HG03442 (cell line): Measurements from ENCODE around the gene MIF4GD.
"Not testable (repeated sequence)": the region's sequence is repeated elsewhere in the genome, so short reads cannot be mapped to it uniquely, and the experiment has no call there.

Experiments
- ATAC-seq: cut with Tn5 transposase; IDR thresholded peaks from one replicate; pipeline ENCODE4 v1.9.1; 2021; ENCODE audit warnings: mild to moderate bottlenecking, moderate library complexity; ENCODE audit not compliant: unreplicated experiment

MIF4GD gene, protein sequence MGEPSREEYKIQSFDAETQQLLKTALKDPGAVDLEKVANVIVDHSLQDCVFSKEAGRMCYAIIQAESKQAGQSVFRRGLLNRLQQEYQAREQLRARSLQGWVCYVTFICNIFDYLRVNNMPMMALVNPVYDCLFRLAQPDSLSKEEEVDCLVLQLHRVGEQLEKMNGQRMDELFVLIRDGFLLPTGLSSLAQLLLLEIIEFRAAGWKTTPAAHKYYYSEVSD

GRCh38 chr17:75270966-75271232 is at the start of gene MIF4GD:
Gene MIF4GD, minus strand, starts transcription at chr17:75271231. Its CDS starts 1,036 bp downstream, at chr17:75270195.
- ATAC-seq, result no peak

GRCh38 chr17:75319904-75320691 is 49.1 kb upstream of the MIF4GD start:
- peak; percentile 41 for ATAC-seq

- ATAC-seq, result no peak
These were observed 47.7 kb upstream of the MIF4GD start for GRCh38 chr17:75318615-75319222.

DNA sequence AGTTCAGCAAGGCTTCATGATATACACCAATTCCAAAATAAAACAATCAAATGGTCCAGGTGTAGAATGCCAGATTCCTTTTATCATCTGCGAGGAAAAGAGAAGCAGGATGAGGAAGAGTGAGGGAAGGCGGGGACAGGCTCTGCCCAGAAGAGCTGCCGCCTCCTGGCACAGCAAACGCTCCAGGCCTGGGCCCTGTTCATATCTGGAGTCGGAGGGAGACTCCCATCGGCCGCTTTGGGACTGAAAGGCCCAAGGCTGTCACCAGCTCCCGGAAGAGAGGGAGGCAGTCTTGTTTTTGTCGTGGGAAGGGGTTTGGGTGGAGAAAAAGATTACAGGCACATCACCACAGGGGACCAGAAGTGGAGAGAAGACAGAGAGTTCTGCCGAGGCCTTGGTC is 47.2 kb upstream of the MIF4GD start:
- ATAC-seq, result no peak

DNA sequence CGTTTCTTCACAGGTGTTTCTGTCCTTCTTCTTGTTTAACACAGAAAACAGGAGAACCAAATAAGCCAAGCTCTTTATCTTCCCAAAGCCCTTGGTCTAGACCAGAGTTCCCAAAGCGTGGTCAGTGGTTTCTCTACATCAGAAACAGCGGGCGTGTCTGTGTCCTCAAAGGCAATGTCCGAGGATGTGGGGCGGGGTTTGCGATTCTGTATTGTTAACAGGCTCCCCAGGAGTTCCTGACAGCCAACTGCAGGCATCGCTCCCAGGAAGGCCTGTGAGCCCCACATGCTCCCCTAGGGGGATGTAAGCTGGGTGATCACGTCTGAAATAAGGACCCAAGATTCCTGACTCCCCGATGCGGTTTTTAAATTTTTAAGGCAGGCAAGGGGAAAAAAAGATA is 46.6 kb upstream of the MIF4GD start:
- no peak for ATAC-seq

GRCh38 chr17:75316253-75316652 is 45.2 kb upstream of the MIF4GD start:
- no peak for ATAC-seq

DNA sequence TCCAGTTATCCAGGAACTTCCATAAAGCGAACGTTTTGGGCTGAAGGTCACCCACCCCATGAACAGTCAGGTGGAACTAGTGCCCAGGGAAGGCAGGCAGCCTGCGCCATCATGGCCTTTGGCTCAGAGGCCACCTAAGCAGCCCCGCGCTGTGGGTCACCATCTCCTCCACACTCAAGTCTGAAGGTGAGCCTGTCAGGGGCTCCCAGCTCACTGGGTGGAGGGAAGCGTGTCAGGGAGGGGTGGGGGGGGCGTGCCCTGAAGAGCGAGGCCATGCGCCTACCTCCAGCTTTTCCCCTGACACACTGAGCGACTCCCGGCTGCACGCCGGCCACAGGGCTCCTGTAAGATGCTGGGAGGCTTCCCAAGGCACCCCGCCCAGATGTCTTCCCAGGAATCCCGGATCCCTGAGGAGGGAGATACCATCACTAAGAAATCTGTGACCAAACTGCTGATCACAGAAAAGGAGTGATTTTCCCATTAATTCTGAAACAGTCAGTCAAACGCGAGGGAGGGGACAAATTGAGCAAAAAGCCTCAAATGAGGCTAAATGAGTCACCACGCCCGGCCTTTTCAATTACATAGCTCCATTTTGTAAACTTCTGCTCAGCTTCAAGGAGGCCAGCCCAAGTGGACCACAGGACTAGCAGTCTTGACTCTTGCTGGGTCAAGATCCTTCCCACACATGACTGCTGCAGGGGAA is 44.7 kb upstream of the MIF4GD start:
- ATAC-seq, result no peak

GRCh38 chr17:75313941-75314551 is 43.0 kb upstream of the MIF4GD start:
- peak; percentile 53 for ATAC-seq

GRCh38 chr17:75308732-75309629 is 38.0 kb upstream of the MIF4GD start:
- no peak for ATAC-seq

- no peak for ATAC-seq
These were observed 37.1 kb upstream of the MIF4GD start for GRCh38 chr17:75307957-75308731.

DNA sequence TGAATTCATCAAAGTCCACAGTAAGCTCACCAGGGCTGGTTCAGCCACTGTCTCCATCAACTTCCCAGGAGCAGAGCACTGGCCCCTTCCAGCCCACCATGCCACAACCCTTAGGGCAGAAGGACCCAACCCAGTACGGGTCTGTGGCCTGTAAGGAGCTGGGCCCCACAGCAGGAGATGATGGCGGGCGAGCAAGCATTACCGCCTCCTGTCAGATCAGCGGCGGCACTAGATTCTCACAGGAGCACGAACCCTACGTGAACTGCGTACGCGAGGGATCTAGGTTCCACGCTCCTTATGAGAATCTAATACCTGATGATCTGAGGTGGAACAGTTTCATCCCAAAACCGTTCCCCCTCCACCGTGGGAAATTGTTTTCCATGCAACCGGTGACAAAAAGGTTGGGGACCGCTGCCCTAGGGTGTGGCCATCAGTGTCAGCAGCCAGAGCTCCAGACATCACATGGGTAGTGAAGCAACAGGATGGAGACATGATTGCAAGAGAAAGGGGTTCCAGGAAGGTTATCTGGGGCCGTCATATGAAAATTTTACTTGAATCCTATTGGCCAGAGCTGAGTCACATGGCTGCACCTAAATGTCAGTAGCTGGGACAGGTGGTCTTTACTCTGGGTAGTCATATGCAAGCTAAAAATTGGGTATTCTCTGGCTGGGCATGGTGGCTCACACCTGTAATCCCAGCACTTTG is 30.6 kb upstream of the MIF4GD start:
- ATAC-seq, result no peak

DNA sequence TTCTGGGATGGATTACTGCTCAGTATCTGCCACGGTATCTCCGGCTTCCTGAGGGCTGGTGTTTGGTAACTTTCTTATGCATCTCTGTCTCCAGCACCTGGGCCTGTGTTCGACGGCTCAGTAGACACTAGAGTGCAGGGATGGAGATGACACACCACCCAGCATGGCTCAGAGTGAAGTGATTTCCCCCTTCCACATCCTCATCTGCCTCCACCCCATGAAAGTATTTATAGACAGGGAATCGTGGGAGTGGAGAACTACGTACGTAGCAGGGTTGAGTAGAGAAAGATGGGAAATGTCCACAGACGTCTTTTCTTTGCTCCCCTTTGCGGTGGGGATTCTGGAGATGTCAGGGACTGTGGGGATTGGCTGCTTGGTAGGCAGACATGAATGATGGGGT is 30.0 kb upstream of the MIF4GD start:
- no peak for ATAC-seq

DNA sequence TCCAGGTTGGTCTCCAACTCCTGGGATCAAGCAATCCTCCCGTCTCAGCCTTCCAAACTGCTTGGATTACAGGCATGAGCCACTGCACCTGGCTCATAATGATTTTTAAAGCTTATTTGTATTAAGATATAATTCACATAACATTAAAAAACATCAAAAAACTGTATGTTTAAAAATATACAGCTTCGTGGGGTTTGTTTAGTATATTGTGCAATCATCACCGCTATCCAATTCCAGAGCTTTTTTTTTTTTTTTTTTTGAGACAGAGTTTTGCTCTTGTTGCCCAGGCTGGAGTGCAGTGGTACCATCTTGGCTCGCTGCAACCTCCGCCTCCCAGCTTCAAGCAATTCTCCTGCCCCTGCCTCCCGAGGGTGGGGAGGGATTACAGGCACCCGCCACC is 29.2 kb upstream of the MIF4GD start:
- ATAC-seq, result no peak

DNA sequence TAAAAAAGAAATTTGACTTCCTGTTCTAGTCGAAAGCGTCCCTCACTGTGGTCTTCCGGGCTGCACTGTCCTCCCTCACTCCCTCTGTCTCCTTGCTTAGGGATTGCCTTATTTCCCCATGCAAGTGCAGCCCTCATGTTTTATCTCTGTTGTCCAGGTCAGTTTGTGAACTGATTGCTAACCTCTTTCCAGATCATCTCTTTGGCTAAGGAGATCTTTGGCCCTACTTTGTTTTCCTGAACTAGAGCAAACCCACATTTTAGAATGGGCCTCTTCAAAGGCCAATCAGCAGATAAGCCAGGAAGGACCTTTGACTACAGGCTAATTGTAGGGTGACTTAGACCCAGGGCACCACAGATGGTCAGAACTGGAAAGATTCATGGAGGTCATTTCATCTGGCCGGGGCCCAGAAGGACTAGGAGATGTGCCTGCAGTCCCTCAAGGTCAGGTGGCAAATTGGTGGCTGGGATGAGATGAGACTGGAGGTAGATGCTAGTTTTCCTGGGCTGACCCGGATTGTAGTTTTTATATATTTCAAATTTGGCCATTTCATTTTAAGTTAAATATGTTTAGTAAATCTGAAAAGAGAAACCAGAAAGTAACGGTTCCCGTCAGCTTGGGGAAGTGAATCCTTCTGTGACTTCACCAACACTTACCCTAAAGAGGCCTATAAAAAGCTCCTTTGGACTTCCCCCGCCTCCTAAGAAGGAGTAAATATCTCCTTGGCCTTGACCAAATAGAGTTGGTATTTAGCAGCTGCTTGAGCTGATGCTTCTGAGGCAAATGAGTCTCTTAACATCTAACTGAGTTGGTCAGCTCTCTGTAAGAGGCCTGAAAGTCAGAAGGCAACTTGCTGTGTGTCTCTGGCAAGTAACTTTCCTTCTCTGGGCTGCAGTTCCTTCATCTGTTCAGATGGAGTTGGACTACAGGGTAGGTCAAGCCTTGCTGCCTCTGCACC is 24.4 kb upstream of the MIF4GD start:
- ATAC-seq, result peak; percentile 55

GRCh38 chr17:75292810-75293448 is 21.9 kb upstream of the MIF4GD start:
- ATAC-seq, result not testable (repeated sequence)

- ATAC-seq, result peak; percentile 6
These were observed 18.9 kb upstream of the MIF4GD start for GRCh38 chr17:75289832-75290337.
